OCI-LY1 (cell line): Measurements from ENCODE around the gene YWHAH.

Experiments used
- EZH2 ChIP-seq: fragments of 200-600 bp; sonication (generic), shearing (Covaris generic); IDR thresholded peaks from 2 replicates; pipeline ENCODE4 v1.8.0; 2017; ENCODE audit warnings: borderline replicate concordance, mixed run types, mild to moderate bottlenecking, antibody characterized with exemption, low read length, moderate library complexity, mixed read lengths
- TF ChIP-seq, protein P1 (sequence below): fragments of 200-600 bp; sonication (generic), shearing (Covaris generic); IDR thresholded peaks from 2 replicates; pipeline ENCODE4 v1.5.1; 2017; ENCODE audit warnings: mild to moderate bottlenecking, antibody characterized with exemption, low read length, moderate library complexity, mixed read lengths

DNA sequence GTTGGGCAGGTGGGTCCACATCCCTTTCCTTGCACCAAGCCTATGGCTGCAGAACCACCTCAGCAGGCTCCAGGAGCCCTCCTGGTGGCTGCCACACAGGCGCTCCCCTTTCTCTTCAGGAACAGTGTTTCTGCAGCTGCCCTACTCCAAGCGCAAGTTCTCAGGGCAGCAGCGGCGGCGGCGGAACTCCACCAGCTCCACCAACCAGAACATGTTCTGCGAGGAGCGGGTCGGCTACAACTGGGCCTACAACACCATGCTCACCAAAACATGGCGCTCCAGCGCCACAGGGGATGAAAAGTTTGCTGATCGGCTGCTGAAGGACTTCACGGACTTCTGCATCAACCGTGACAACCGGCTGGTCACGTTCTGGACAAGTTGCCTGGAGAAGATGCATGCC is 38.2 kb upstream of the YWHAH start:
- TF ChIP-seq, protein P1, sequence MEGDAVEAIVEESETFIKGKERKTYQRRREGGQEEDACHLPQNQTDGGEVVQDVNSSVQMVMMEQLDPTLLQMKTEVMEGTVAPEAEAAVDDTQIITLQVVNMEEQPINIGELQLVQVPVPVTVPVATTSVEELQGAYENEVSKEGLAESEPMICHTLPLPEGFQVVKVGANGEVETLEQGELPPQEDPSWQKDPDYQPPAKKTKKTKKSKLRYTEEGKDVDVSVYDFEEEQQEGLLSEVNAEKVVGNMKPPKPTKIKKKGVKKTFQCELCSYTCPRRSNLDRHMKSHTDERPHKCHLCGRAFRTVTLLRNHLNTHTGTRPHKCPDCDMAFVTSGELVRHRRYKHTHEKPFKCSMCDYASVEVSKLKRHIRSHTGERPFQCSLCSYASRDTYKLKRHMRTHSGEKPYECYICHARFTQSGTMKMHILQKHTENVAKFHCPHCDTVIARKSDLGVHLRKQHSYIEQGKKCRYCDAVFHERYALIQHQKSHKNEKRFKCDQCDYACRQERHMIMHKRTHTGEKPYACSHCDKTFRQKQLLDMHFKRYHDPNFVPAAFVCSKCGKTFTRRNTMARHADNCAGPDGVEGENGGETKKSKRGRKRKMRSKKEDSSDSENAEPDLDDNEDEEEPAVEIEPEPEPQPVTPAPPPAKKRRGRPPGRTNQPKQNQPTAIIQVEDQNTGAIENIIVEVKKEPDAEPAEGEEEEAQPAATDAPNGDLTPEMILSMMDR: no peak
- TF ChIP-seq EZH2: no peak
